HG03520 (cell line): Measurements from ENCODE around the gene PITPNC1.
"Not testable (repeated sequence)": the region's sequence is repeated elsewhere in the genome, so short reads cannot be mapped to it uniquely, and the experiment has no call there.

Experiments
- ATAC-seq: cut with Tn5 transposase; IDR thresholded peaks from one replicate; pipeline ENCODE4 v1.9.1; 2021; ENCODE audit warnings: mild to moderate bottlenecking, moderate library complexity; ENCODE audit not compliant: unreplicated experiment

PITPNC1 gene

GRCh38 chr17:67666028-67666427 lies 288.9 kb downstream of the PITPNC1 start:
- no peak for ATAC-seq

- ATAC-seq = no peak
Measured at GRCh38 chr17:67666710-67667109, 289.6 kb downstream of the PITPNC1 start.

- no peak for ATAC-seq
Measured at GRCh38 chr17:67671493-67671892, 294.4 kb downstream of the PITPNC1 start.

- no peak for ATAC-seq
Measured at GRCh38 chr17:67672592-67673335, 295.7 kb downstream of the PITPNC1 start.

GRCh38 chr17:67675481-67675880 lies 298.4 kb downstream of the PITPNC1 start:
- no peak for ATAC-seq

GRCh38 chr17:67676305-67676704 lies 299.2 kb downstream of the PITPNC1 start:
- ATAC-seq = no peak

GRCh38 chr17:67678414-67678813 lies 301.3 kb downstream of the PITPNC1 start:
- ATAC-seq = no peak

- no peak for ATAC-seq
Measured at GRCh38 chr17:67679225-67679624, 302.1 kb downstream of the PITPNC1 start.

GRCh38 chr17:67679721-67680120 lies 302.6 kb downstream of the PITPNC1 start:
- ATAC-seq = no peak

- no peak for ATAC-seq
Measured at GRCh38 chr17:67680445-67681224, 303.6 kb downstream of the PITPNC1 start.

- ATAC-seq = no peak
Measured at GRCh38 chr17:67682196-67682595, 305.1 kb downstream of the PITPNC1 start.

- ATAC-seq = no peak
Measured at GRCh38 chr17:67685351-67685750, 308.3 kb downstream of the PITPNC1 start.

- ATAC-seq = no peak
Measured at GRCh38 chr17:67686241-67686640, 309.2 kb downstream of the PITPNC1 start.

GRCh38 chr17:67687511-67687910 lies 310.4 kb downstream of the PITPNC1 start:
- no peak for ATAC-seq

GRCh38 chr17:67689534-67690177 lies 312.6 kb downstream of the PITPNC1 start:
- ATAC-seq = no peak

GRCh38 chr17:67693811-67694210 lies 316.7 kb downstream of the PITPNC1 start:
- no peak for ATAC-seq

- ATAC-seq = no peak
Measured at GRCh38 chr17:67696347-67696746, 319.3 kb downstream of the PITPNC1 start.

- ATAC-seq = no peak
Measured at GRCh38 chr17:67696853-67697498, 319.9 kb downstream of the PITPNC1 start.

- ATAC-seq = no peak
Measured at GRCh38 chr17:67700037-67700724, 323.1 kb downstream of the PITPNC1 start.

- no peak for ATAC-seq
Measured at GRCh38 chr17:67700725-67701119, 323.6 kb downstream of the PITPNC1 start.

- ATAC-seq = not testable (repeated sequence)
Measured at GRCh38 chr17:67702861-67703260, 325.8 kb downstream of the PITPNC1 start.
